OCI-LY3 (cell line): ENCODE measurements around the gene STH.

Source experiments
- H2AFZ ChIP-seq: fragments of 200-600, 300-600 bp; shearing (Covaris generic); 2 replicates; pipeline ENCODE4 v1.6.0; 2014; ENCODE audit warnings: antibody characterized with exemption, low read depth, low read length
- H3K27ac ChIP-seq: fragments of 200-600, 300-600 bp; sonication (generic); 2 replicates; pipeline ENCODE4 v1.5.1; 2014; ENCODE audit warnings: mild to moderate bottlenecking, low read length, moderate library complexity, mixed read lengths
- H3K27me3 ChIP-seq: fragments of 200-600, 300-600 bp; sonication (generic); 2 replicates; pipeline ENCODE4 v1.6.1; 2014; ENCODE audit warnings: low read depth, low read length, mixed read lengths
- H3K36me3 ChIP-seq: fragments of 200-600, 300-600 bp; sonication (generic); replicated peaks from 2 replicates; pipeline ENCODE3; 2014; ENCODE audit warnings: low read depth, low read length, mixed read lengths
- H3K4me1 ChIP-seq: fragments of 300-600, 200-600 bp; sonication (generic); 2 replicates; pipeline ENCODE4 v1.6.1; 2014; ENCODE audit warnings: low read length, mixed read lengths
- H3K4me2 ChIP-seq: fragments of 200-600, 300-600 bp; sonication (generic); 2 replicates; pipeline ENCODE4 v1.6.1; 2014; ENCODE audit warnings: low read length, mixed read lengths
- H3K4me3 ChIP-seq: fragments of 300-600, 200-600 bp; sonication (generic); 2 replicates; pipeline ENCODE4 v1.5.1; 2014; ENCODE audit warnings: antibody characterized with exemption, mild to moderate bottlenecking, low read length, moderate library complexity
- H3K79me2 ChIP-seq: fragments of 300-600, 200-600 bp; shearing (Covaris generic); 2 replicates; pipeline ENCODE4 v1.6.1; 2014; ENCODE audit warnings: mild to moderate bottlenecking, low read length, mixed read lengths
- H3K9ac ChIP-seq: fragments of 300-600, 200-600 bp; shearing (Covaris generic); 2 replicates; pipeline ENCODE4 v1.6.0; 2014; ENCODE audit warnings: mild to moderate bottlenecking, low read length, moderate library complexity
- H3K9me3 ChIP-seq: fragments of 200-600, 300-600 bp; shearing (Covaris generic); 2 replicates; pipeline ENCODE4 v1.6.1; 2014; ENCODE audit warnings: low read length, mixed read lengths; ENCODE audit not compliant: insufficient read depth
- H4K20me1 ChIP-seq: fragments of 200-600, 300-600 bp; sonication (generic); 2 replicates; pipeline ENCODE4 v1.6.1; 2016; ENCODE audit warnings: low read length, mixed read lengths; ENCODE audit not compliant: insufficient read depth
- CTCF ChIP-seq: fragments of 200-600, 300-600 bp; sonication (generic); IDR thresholded peaks from 2 replicates; pipeline ENCODE4 v1.5.1; 2014; ENCODE audit warnings: antibody characterized with exemption, low read length, low read depth
- EZH2phosphoT487 ChIP-seq: fragments of 200-600 bp; shearing (Covaris generic); IDR thresholded peaks from 2 replicates; pipeline ENCODE4 v1.6.1; 2018; ENCODE audit warnings: antibody characterized with exemption, mixed run types, low read depth

The STH gene

GRCh38 chr17:45951941-45952340 is 47.1 kb upstream of the STH start:
- Histone ChIP-seq H3K9ac (no peak overlapping the region), H3K4me1 (peaks cover 7% of the 10 kb centered on the region), H4K20me1 (no peaks in the 10 kb centered on the region), H3K4me3 (no peak overlapping the region), H3K9me3 (no peaks in the 10 kb centered on the region), H3K4me2 (no peak overlapping the region), H3K27me3 (peaks cover 25% of the 10 kb centered on the region), H2AFZ (no peak overlapping the region), H3K36me3 (no peaks in the 10 kb centered on the region), H3K27ac (no peak overlapping the region), H3K79me2 (no peaks in the 10 kb centered on the region)
- TF ChIP-seq EZH2phosphoT487 = no peak
- TF ChIP-seq CTCF = no peak

GRCh38 chr17:45952814-45953320 is 46.2 kb upstream of the STH start:
- Histone ChIP-seq H3K9ac (no peak overlapping the region), H4K20me1 (no peaks in the 10 kb centered on the region), H3K27ac (no peak overlapping the region), H3K4me3 (no peak overlapping the region), H3K27me3 (peaks cover 25% of the 10 kb centered on the region), H3K4me2 (no peak overlapping the region), H3K9me3 (no peaks in the 10 kb centered on the region), H3K36me3 (no peaks in the 10 kb centered on the region), H3K4me1 (peaks cover 7% of the 10 kb centered on the region), H3K79me2 (no peaks in the 10 kb centered on the region), H2AFZ (no peak overlapping the region)
- no peak for TF ChIP-seq CTCF
- no peak for TF ChIP-seq EZH2phosphoT487

- H3K79me2 ChIP-seq = no peaks in the 10 kb centered on the region
- no peak for TF ChIP-seq CTCF
- no peak for TF ChIP-seq EZH2phosphoT487
- H3K4me2 ChIP-seq = no peak overlapping the region
- H3K4me3 ChIP-seq = no peak overlapping the region
- H2AFZ ChIP-seq = no peak overlapping the region
- no peaks in the 10 kb centered on the region for H4K20me1 ChIP-seq
- H3K9ac ChIP-seq = no peak overlapping the region
- no peaks in the 10 kb centered on the region for H3K9me3 ChIP-seq
- peaks cover 7% of the 10 kb centered on the region for H3K4me1 ChIP-seq
- H3K27me3 ChIP-seq = peaks cover 25% of the 10 kb centered on the region
- no peaks in the 10 kb centered on the region for H3K36me3 ChIP-seq
- H3K27ac ChIP-seq = no peak overlapping the region
Observed at GRCh38 chr17:45953561-45953960, 45.5 kb upstream of the STH start.

DNA sequence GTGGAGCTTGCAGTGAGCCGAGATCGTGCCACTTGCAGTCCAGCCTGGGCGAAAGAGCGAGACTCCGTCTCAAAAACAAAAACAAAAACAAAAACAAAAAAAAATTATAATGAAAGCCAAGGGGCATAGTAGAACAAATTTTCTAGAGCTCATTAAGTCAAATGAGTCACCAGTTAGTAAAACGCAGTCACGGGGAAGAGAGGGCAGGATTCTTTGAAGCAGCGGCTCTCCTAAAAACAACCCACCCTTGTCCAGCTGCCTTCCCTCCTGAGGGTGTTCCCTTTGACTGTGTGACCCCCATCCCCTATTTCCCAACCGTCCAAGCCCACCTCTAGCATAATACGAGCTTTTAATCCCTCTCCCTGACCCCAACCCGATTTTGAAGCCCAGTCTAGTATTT is 44.1 kb upstream of the STH start:
- H3K27ac ChIP-seq = no peak overlapping the region

More for the DNA sequence above, 44.1 kb upstream of the STH start:
- Histone ChIP-seq H3K4me2 (no peak overlapping the region), H3K4me1 (no peaks in the 10 kb centered on the region), H4K20me1 (no peaks in the 10 kb centered on the region), H3K27me3 (peaks cover 18% of the 10 kb centered on the region), H3K9me3 (no peaks in the 10 kb centered on the region), H3K9ac (no peak overlapping the region), H3K79me2 (no peaks in the 10 kb centered on the region), H2AFZ (no peak overlapping the region), H3K36me3 (no peaks in the 10 kb centered on the region), H3K4me3 (no peak overlapping the region)
- TF ChIP-seq CTCF (no peak), EZH2phosphoT487 (no peak)
